Measurements from ENCODE around the gene LAX1. TPM values are rescaled to one million over a fixed set of nuclear protein-coding genes. Genes with fewer than 3 reads are reported as not detected.
A peak's percentile ranks its signal among the peaks of the same experiment; 100 is the strongest.

Gene LAX1
- polyA plus RNA-seq, 1 donor from 2014 or later: not detected

- Histone ChIP-seq H3K4me3 (ENCODE audit: low read length) (no peak overlapping the region), H3K36me3 (ENCODE audit: insufficient read depth, low read length) (peaks cover 33% of the 10 kb centered on the region), H3K79me2 (replicated peaks; ENCODE audit: insufficient read depth, low read length) (peaks cover 59% of the 10 kb centered on the region), H3K9me2 (ENCODE audit: insufficient read depth, low read length) (no peaks in the 10 kb centered on the region), H3K9ac (ENCODE audit: low read length) (no peak overlapping the region), H3K9me3 (ENCODE audit: low read length) (no peaks in the 10 kb centered on the region), H2AFZ (ENCODE audit: low read depth, low read length) (no peak overlapping the region), H3K4me2 (ENCODE audit: low read length) (no peak overlapping the region), H3K27ac (ENCODE audit: low read length) (no peak overlapping the region), H4K20me1 (ENCODE audit: insufficient read depth) (no peaks in the 10 kb centered on the region), H3K27me3 (ENCODE audit: insufficient read depth, low read depth, low read length) (no peaks in the 10 kb centered on the region), H3F3A (ENCODE audit: insufficient read depth, low read length, poor library complexity, severe bottlenecking) (no peaks in the 10 kb centered on the region)
- TF ChIP-seq EZH2 (IDR thresholded peaks at IDR 0.05; ENCODE audit: borderline replicate concordance, insufficient read depth, low read length, poor library complexity, severe bottlenecking) (no peak), CTCF (IDR thresholded peaks at IDR 0.05; ENCODE audit: poor library complexity, severe bottlenecking) (no peak), MXI1 (conservative IDR thresholded peaks at IDR 0.05; ENCODE audit: poor library complexity, severe bottlenecking) (no peak), RAD21 (conservative IDR thresholded peaks at IDR 0.05) (no peak), REST (IDR thresholded peaks at IDR 0.05; ENCODE audit: borderline replicate concordance) (no peak), SMC3 (conservative IDR thresholded peaks at IDR 0.05; ENCODE audit: poor library complexity) (no peak), TAF1 (IDR thresholded peaks at IDR 0.05; ENCODE audit: low read depth) (no peak), EP300 (conservative IDR thresholded peaks at IDR 0.05; ENCODE audit: poor library complexity, severe bottlenecking) (no peak), POLR2AphosphoS5 (IDR thresholded peaks at IDR 0.05) (no peak)
Measured at GRCh38 chr1:203799157-203799556, 34.2 kb downstream of the LAX1 start.

GRCh38 chr1:203799971-203800370, 35.0 kb downstream of the LAX1 start:
- peaks cover 33% of the 10 kb centered on the region for H3K36me3 ChIP-seq (ENCODE audit: insufficient read depth, low read length)
- H3K4me3 ChIP-seq (ENCODE audit: low read length): peak overlapping the region; percentile 9
- no peak overlapping the region for H3K27ac ChIP-seq (ENCODE audit: low read length)
- H4K20me1 ChIP-seq (ENCODE audit: insufficient read depth): no peaks in the 10 kb centered on the region
- no peaks in the 10 kb centered on the region for H3K27me3 ChIP-seq (ENCODE audit: insufficient read depth, low read depth, low read length)
- H3K79me2 ChIP-seq (replicated peaks; ENCODE audit: insufficient read depth, low read length): peaks cover 59% of the 10 kb centered on the region
- no peaks in the 10 kb centered on the region for H3F3A ChIP-seq (ENCODE audit: insufficient read depth, low read length, poor library complexity, severe bottlenecking)
- H3K9ac ChIP-seq (ENCODE audit: low read length): no peak overlapping the region
- no peak overlapping the region for H3K4me2 ChIP-seq (ENCODE audit: low read length)
- no peaks in the 10 kb centered on the region for H3K9me2 ChIP-seq (ENCODE audit: insufficient read depth, low read length)
- TF ChIP-seq POLR2AphosphoS5 (IDR thresholded peaks at IDR 0.05) (no peak), EZH2 (IDR thresholded peaks at IDR 0.05; ENCODE audit: borderline replicate concordance, insufficient read depth, low read length, poor library complexity, severe bottlenecking) (no peak), MXI1 (conservative IDR thresholded peaks at IDR 0.05; ENCODE audit: poor library complexity, severe bottlenecking) (no peak)
- H2AFZ ChIP-seq (ENCODE audit: low read depth, low read length): no peak overlapping the region
- no peaks in the 10 kb centered on the region for H3K9me3 ChIP-seq (ENCODE audit: low read length)

All from neural cell (in vitro differentiated cells).